OCI-LY3 (cell line): Measurements from ENCODE around the gene ILKAP.

Source experiments
- H2AFZ ChIP-seq: fragments of 200-600, 300-600 bp; shearing (Covaris generic); 2 replicates; pipeline ENCODE4 v1.6.0; 2014; ENCODE audit warnings: antibody characterized with exemption, low read depth, low read length
- H3K27ac ChIP-seq: fragments of 200-600, 300-600 bp; sonication (generic); 2 replicates; pipeline ENCODE4 v1.5.1; 2014; ENCODE audit warnings: mild to moderate bottlenecking, low read length, moderate library complexity, mixed read lengths
- H3K27me3 ChIP-seq: fragments of 200-600, 300-600 bp; sonication (generic); 2 replicates; pipeline ENCODE4 v1.6.1; 2014; ENCODE audit warnings: low read depth, low read length, mixed read lengths
- H3K36me3 ChIP-seq: fragments of 200-600, 300-600 bp; sonication (generic); replicated peaks from 2 replicates; pipeline ENCODE3; 2014; ENCODE audit warnings: low read depth, low read length, mixed read lengths
- H3K4me1 ChIP-seq: fragments of 300-600, 200-600 bp; sonication (generic); 2 replicates; pipeline ENCODE4 v1.6.1; 2014; ENCODE audit warnings: low read length, mixed read lengths
- H3K4me2 ChIP-seq: fragments of 200-600, 300-600 bp; sonication (generic); 2 replicates; pipeline ENCODE4 v1.6.1; 2014; ENCODE audit warnings: low read length, mixed read lengths
- H3K4me3 ChIP-seq: fragments of 300-600, 200-600 bp; sonication (generic); 2 replicates; pipeline ENCODE4 v1.5.1; 2014; ENCODE audit warnings: antibody characterized with exemption, mild to moderate bottlenecking, low read length, moderate library complexity
- H3K79me2 ChIP-seq: fragments of 300-600, 200-600 bp; shearing (Covaris generic); 2 replicates; pipeline ENCODE4 v1.6.1; 2014; ENCODE audit warnings: mild to moderate bottlenecking, low read length, mixed read lengths
- H3K9ac ChIP-seq: fragments of 300-600, 200-600 bp; shearing (Covaris generic); 2 replicates; pipeline ENCODE4 v1.6.0; 2014; ENCODE audit warnings: mild to moderate bottlenecking, low read length, moderate library complexity
- H3K9me3 ChIP-seq: fragments of 200-600, 300-600 bp; shearing (Covaris generic); 2 replicates; pipeline ENCODE4 v1.6.1; 2014; ENCODE audit warnings: low read length, mixed read lengths; ENCODE audit not compliant: insufficient read depth
- H4K20me1 ChIP-seq: fragments of 200-600, 300-600 bp; sonication (generic); 2 replicates; pipeline ENCODE4 v1.6.1; 2016; ENCODE audit warnings: low read length, mixed read lengths; ENCODE audit not compliant: insufficient read depth
- EZH2phosphoT487 ChIP-seq: fragments of 200-600 bp; shearing (Covaris generic); IDR thresholded peaks from 2 replicates; pipeline ENCODE4 v1.6.1; 2018; ENCODE audit warnings: antibody characterized with exemption, mixed run types, low read depth
- TF ChIP-seq, protein P1 (sequence below): fragments of 200-600, 300-600 bp; sonication (generic); IDR thresholded peaks from 2 replicates; pipeline ENCODE4 v1.5.1; 2014; ENCODE audit warnings: antibody characterized with exemption, low read length, low read depth

The ILKAP gene

GRCh38 chr2:238130111-238130695, 73.3 kb downstream of the ILKAP start:
- Histone ChIP-seq H3K4me1 (no peaks in the 10 kb centered on the region), H3K9ac (no peak overlapping the region), H3K4me3 (no peak overlapping the region), H3K4me2 (no peak overlapping the region), H4K20me1 (no peaks in the 10 kb centered on the region), H3K27me3 (no peaks in the 10 kb centered on the region), H3K9me3 (0 out of 2 replicates have a peak, but pooled peaks cover 4% of the 10 kb centered on the region), H3K79me2 (no peaks in the 10 kb centered on the region), H2AFZ (no peak overlapping the region), H3K27ac (no peak overlapping the region), H3K36me3 (no peaks in the 10 kb centered on the region)
- no peak for TF ChIP-seq EZH2phosphoT487
- TF ChIP-seq, protein P1, sequence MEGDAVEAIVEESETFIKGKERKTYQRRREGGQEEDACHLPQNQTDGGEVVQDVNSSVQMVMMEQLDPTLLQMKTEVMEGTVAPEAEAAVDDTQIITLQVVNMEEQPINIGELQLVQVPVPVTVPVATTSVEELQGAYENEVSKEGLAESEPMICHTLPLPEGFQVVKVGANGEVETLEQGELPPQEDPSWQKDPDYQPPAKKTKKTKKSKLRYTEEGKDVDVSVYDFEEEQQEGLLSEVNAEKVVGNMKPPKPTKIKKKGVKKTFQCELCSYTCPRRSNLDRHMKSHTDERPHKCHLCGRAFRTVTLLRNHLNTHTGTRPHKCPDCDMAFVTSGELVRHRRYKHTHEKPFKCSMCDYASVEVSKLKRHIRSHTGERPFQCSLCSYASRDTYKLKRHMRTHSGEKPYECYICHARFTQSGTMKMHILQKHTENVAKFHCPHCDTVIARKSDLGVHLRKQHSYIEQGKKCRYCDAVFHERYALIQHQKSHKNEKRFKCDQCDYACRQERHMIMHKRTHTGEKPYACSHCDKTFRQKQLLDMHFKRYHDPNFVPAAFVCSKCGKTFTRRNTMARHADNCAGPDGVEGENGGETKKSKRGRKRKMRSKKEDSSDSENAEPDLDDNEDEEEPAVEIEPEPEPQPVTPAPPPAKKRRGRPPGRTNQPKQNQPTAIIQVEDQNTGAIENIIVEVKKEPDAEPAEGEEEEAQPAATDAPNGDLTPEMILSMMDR: no peak

DNA sequence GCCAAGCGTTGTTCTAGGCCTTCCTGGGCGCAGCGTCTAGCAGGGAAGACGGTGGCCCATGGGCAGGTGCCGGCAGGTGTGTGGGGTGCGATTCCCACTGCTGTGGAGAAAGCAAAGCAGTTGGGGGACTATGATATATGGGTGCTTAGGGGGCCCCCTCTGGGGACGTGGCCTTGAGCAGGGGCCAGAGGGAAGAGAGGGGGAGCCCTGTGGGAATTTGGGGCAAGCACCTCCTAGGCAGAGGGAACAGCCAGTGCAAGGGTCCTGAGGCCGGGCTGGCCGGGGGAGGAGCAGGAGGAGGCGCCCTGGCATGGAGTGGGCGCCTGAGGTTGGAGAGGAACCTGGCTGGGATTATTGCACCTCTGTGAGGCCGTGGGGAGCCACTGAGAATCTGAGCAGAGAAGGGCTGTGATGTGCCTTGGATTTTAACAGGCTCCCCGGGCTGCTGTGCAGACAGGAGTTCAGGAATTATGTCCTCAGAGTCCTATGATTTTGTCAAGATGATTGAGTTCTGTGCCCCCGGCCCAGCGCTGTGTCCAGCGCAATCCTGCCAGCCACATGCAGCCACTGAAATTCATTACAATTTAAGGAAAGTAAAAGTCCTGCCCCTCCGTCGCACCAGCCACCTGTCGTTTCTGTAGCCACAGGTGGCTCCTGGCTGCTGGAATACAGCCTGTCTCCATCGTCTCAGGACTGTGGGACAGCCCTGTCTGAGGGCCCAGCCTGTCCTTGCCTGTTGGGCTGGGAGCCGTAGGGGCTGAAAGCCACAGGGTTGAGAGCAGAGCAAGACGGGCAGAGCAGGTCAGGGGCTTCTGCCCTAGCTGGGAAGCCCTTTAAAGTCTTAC, 74.1 kb downstream of the ILKAP start:
- Histone ChIP-seq H3K9me3 (0 out of 2 replicates have a peak, but pooled peaks cover 4% of the 10 kb centered on the region), H3K27me3 (no peaks in the 10 kb centered on the region), H3K4me2 (no peak overlapping the region), H3K36me3 (no peaks in the 10 kb centered on the region), H4K20me1 (no peaks in the 10 kb centered on the region), H3K4me3 (no peak overlapping the region), H3K79me2 (no peaks in the 10 kb centered on the region), H3K27ac (no peak overlapping the region), H3K4me1 (no peaks in the 10 kb centered on the region), H3K9ac (no peak overlapping the region), H2AFZ (no peak overlapping the region)
- TF ChIP-seq EZH2phosphoT487: no peak
- TF ChIP-seq, protein P1: no peak

DNA sequence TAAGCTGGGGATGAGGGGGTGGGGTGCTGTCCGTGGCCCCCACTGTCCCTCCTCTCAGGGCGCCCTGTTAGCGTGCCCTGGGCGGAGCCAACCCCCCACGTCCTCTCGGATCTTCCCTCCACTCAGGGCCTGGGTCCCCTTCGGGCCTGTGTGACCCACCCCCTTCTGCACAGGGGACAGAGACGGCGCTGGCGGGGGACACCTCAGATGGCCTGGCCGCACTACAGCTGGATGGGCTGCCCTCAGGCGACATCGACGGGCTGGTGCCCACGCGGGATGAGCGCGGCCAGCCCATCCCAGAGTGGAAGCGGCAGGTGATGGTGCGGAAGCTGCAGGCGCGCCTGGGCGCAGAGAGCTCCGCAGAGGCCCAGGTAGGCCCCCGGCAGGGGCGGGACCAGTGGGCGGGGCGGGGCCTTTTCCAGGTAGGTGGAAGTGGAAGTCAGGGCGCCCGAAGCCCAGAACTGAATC, 74.9 kb downstream of the ILKAP start:
- no peak for TF ChIP-seq EZH2phosphoT487
- TF ChIP-seq, protein P1: no peak
- H3K4me1 ChIP-seq: no peaks in the 10 kb centered on the region

GRCh38 chr2:238128061-238128440, 75.4 kb downstream of the ILKAP start:
- H3K79me2 ChIP-seq: no peaks in the 10 kb centered on the region
- 0 out of 2 replicates have a peak, but pooled peaks cover 4% of the 10 kb centered on the region for H3K9me3 ChIP-seq
- H3K4me3 ChIP-seq: no peak overlapping the region
- no peak overlapping the region for H3K9ac ChIP-seq
- no peaks in the 10 kb centered on the region for H4K20me1 ChIP-seq
- H3K4me1 ChIP-seq: no peaks in the 10 kb centered on the region
- H2AFZ ChIP-seq: no peak overlapping the region
- no peaks in the 10 kb centered on the region for H3K27me3 ChIP-seq
- H3K27ac ChIP-seq: no peak overlapping the region
- H3K36me3 ChIP-seq: no peaks in the 10 kb centered on the region
- H3K4me2 ChIP-seq: no peak overlapping the region
- TF ChIP-seq, protein P1: no peak
- TF ChIP-seq EZH2phosphoT487: no peak

More for the DNA sequence above, 74.9 kb downstream of the ILKAP start:
- Histone ChIP-seq H3K27ac (no peak overlapping the region), H3K36me3 (no peaks in the 10 kb centered on the region), H3K4me3 (no peak overlapping the region), H3K27me3 (no peaks in the 10 kb centered on the region), H3K9me3 (0 out of 2 replicates have a peak, but pooled peaks cover 4% of the 10 kb centered on the region), H4K20me1 (no peaks in the 10 kb centered on the region), H3K79me2 (no peaks in the 10 kb centered on the region), H3K4me2 (no peak overlapping the region), H2AFZ (no peak overlapping the region), H3K9ac (no peak overlapping the region)
